GOT3 (cell line): ENCODE data around the gene COMT.
"Not testable (repeated sequence)": the region's sequence is repeated elsewhere in the genome, so short reads cannot be mapped to it uniquely, and the experiment has no call there.

ENCODE experiments used
- DNase-seq: peaks from one replicate; lab custom pipeline; 2025; ENCODE audit warnings: mixed read lengths; lab: John Stamatoyannopoulos, UW

The COMT gene

DNA sequence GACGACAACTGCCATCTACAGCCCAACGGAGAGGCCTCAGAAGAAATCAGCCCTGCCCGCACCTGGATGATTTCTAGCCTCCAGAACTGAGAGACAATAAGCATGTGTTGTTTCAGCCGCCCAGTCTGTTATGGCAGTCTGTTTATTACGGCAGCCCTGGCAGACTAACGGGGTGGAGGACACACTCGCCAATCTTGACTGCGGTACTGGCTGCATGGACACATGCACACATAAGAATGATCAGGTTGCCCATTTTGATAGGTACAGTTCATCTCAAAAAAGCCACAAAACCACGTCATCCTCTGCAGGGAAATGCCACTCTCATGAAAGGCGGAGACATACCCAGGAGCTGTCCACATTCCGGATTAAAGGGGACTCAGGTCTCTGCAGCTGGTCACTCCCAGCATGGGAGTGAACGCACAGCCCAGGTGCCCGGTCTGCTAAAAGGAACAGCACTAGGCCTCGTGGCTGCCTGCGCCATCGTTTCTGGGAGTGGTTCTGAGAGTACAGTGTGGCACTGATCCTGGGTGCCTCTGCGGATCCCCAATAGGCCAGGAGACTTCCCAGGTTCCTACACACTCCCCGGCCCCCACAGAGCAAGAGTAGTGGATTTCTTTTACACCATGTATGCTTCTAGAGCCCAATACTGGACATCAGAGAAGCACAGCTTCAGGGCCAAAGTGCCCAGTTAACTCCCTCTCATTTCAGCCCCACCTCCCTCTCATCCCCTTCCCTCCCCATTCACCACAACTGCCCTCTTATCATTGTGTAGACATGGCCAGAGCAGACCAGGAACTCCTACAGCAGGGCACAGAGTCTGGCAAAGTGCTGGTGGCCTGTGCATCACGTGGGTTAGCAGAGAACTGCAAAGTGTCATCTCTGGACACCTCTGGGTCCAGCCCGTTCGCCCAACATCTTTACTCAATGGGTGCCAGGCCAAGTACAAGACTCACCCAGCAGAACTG, 11.7 kb upstream of the COMT start:
- no peak for DNase-seq

DNA sequence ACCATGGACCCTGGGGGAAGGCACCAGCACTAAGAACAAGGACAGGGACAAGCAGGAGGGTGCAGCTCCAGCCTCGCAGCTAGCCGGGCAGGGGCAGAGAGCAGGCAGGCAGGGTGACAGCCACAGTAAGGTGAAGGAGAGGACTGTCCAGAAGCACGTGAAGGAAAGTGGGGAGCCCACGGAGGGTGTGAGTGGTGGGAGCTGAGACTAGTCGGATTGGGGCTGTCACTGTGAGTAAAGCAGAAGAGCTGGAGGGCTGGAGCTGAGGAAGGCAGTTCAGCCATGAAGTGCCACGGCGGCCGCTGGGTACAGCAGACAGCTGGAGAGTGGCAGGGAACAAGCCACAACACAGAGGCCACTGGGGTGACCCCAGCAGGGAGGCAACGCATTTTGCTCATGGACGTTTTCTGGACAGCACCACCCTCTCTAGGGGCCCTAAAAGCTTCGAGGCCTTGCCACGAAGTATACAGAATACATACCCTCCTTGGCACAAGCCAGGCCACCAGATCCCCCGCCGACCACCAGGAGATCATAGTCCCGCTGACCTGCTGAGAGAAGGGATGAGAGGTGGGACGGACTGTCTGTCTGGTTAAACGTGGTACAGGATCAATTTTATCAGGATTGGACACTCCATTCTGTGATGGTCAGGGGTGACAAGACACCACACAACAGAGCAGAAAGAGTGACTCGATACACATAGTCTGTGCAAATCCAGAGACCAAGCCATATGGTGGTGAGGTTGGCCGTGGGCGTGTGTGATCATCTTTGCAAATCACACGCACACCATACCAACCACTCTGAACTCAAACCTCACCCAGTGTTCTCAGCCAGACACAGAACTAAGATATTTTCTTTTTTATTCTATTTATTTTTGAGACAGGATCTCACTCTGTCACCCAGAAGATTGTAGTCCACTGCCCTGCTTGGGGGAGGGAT, 10.8 kb upstream of the COMT start:
- DNase-seq, result no peak

- DNase-seq, result no peak
These were observed 10.1 kb upstream of the COMT start for GRCh38 chr22:19931514-19931913.

- no peak for DNase-seq
These were observed 9.0 kb upstream of the COMT start for GRCh38 chr22:19932367-19933206.

DNA sequence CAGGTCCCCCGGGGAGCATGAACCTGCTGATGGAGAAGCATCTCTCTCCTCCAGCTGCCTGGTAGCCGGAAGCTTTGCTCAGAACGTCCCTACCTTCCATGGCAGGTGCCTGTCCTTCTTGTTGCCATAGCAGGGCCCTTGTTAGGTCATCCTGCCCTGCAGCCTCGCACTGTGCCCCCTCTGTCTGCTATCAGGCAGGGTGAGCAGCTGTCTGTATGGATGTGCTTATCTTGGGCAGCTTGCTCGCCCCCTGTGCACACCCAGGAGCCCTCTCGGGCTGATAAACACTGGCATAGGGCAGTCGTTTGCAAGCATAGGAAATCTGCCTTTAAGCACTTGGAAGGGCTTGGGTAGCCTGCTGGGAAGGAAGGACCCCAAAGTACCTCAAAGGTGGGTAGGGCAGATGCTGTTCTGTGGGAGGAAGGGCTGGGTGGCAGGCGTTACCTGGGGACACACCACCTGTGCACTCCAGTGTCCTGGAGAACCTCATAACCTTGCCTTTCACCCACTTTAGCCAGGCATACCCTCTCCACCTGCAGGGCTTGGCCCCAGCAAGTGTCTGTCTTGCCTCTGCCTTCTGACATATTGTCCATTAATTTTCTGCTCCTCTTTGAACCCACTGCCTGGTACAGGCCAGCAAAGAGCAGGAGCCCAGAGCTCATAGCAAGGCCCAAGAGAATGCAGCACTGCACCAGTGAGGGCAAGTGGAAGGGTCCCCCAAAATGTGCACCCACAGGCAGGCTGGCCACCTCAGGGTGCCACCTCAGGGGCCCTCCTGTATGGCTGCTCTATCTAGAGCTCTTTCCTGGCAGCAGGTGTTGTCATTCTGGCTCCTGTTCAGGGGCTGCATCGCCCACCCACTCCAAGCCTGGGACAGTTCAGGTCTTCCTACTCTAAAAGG, 8.0 kb upstream of the COMT start:
- DNase-seq, result no peak

GRCh38 chr22:19935123-19935718, 6.4 kb upstream of the COMT start:
- DNase-seq, result not testable (repeated sequence)

GRCh38 chr22:19936513-19936912, 5.1 kb upstream of the COMT start:
- no peak for DNase-seq

- DNase-seq, result no peak
These were observed 3.7 kb upstream of the COMT start for GRCh38 chr22:19937616-19938473.

- no peak for DNase-seq
These were observed 822 bp upstream of the COMT start for GRCh38 chr22:19940536-19941364.

- DNase-seq, result no peak
These were observed 847 bp downstream of the COMT start for GRCh38 chr22:19942157-19943081.

GRCh38 chr22:19943082-19944026, 1.8 kb downstream of the COMT start:
- DNase-seq, result no peak

DNA sequence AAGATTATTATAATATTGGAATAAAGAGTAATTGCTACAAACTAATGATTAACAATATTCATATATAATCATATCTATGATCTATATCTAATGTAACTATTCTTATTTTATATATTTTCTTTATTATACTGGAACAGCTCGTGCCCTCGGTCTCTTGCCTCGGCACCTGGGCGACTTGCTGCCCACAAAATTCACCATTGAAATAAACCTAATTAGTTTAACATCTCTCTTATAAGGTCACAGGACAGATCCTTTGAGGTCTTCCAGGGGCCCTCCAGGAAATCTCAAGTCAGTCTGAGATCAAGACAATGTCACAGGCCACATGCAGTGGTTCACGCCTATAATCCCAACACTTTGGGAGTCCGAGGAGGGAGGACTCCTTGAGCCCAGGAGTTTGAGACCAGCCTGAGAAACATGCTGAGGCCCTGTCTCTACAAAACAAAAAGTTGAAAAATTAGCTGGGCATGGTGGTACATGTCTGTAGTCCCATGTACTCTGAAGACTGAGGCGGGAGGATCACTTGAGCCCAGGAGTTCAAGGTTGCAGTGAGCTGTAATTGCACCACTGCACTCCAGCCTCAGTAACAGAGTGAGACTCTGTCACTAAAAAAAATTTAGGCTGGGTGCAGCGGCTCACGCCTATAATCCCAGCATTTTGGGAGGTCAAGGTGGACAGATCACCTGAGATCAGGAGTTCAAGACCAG, 6.6 kb downstream of the COMT start:
- no peak for DNase-seq

DNA sequence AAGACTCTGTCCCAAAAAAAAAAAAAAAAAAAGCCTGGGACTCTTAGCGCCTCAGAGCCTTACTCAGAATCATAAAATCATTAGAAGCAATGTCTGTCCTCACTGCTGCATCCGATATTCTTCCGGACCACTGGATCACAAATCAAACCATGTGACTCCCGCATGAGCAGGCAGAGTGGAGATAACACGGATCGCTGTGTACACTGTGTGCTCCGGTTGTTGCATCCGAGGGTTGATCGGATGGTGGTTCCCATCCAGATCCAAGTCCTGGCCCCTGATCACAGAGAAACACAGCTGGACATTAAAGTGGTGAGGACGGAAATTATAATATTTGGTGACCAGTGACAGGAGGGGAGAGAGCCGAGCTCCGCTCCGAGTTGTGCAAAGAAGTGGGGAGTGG, 9.8 kb downstream of the COMT start:
- DNase-seq, result no peak

GRCh38 chr22:19955241-19956128, 13.9 kb downstream of the COMT start:
- DNase-seq, result no peak
